GM12892 (cell line): ENCODE results near the gene ZNF793.

ENCODE experiments used
- DNase-seq: peaks from one replicate; pipeline ENCODE4 v3.0.0; 2011; ENCODE audit not compliant: insufficient read length
- FAIRE-seq: peaks from 2 replicates; lab custom pipeline; 2011; peaks lifted over from hg19 to GRCh38; lab: Jason Lieb, UNC
- POLR2A ChIP-seq: IDR thresholded peaks from 2 replicates; pipeline ENCODE4 v1.6.1; 2011; ENCODE audit warnings: low read depth, low read length, control low read depth
- POLR2AphosphoS5 ChIP-seq: IDR thresholded peaks from 2 replicates; pipeline ENCODE4 v1.6.1; 2011; ENCODE audit warnings: low read depth, low read length, control low read depth
- TAF1 ChIP-seq: IDR thresholded peaks from 2 replicates; pipeline ENCODE4 v1.6.1; 2011; ENCODE audit warnings: low read depth, mild to moderate bottlenecking, control low read depth, low read length, borderline replicate concordance

Gene ZNF793

DNA sequence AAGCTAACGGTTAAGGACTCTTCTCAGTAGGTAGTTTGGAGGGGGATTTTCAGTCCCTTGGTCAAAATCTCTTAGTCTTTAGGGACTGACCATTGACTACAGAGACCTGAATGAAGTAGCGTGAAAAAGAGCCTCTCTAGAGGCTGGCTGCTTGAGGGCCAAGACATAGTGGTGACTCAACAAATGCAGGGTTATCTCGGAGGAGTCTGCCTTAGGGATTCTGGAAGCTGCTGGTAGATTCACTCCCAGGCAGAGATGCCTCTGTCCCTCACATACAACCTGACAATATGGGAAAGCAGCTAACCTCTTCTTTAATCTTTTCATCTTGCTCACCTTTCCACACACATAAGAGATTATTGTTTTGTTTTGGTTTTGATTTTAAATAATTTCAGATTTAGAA is 5.1 kb downstream of the ZNF793 start:
- DNase-seq (no peak), FAIRE-seq (no peak)
- TF ChIP-seq TAF1 (no peak), POLR2A (no peak), POLR2AphosphoS5 (no peak)

DNA sequence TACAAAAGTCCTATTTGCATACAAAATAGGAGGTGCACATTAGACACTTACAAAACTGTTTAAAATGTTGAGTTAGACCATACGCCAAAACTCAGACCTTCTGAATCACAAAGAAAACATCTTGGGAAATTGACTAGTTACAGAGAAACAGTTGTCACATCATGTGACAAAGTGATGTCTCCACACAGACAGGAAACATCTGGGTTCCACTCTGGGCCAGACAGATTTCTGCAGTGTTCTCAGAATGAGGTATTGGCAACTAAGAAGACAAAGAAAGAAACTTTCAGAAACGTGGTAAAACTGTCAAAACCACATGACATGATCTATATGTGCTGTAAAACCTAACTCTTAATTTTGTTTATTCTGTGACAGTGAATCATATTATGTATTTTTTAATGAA is 6.7 kb downstream of the ZNF793 start:
- TF ChIP-seq POLR2A: no peak
- TF ChIP-seq POLR2AphosphoS5: no peak
- no peak for TF ChIP-seq TAF1
- FAIRE-seq (no peak), DNase-seq (no peak)

DNA sequence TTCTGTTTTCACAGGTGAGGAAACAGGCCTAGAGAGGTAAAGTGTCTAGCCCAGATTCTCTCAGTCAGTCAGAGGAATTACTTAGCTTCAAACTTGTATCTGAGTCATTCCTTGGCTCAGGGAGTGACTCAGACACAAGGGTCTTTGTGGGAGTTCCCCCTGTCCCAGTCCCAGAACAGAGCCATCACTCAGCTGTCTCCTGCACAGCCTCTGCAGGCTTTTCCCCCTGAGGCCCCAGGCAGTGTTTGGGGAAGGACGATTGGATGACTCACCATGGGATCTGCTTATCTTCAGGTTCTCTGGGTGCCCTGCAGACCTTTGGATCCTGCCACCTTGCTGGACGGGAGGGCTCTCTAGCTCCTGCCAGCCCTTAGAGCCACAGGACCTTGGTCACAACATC is 13.2 kb downstream of the ZNF793 start:
- no peak for FAIRE-seq
- no peak for DNase-seq
- no peak for TF ChIP-seq POLR2AphosphoS5
- no peak for TF ChIP-seq TAF1
- no peak for TF ChIP-seq POLR2A

DNA sequence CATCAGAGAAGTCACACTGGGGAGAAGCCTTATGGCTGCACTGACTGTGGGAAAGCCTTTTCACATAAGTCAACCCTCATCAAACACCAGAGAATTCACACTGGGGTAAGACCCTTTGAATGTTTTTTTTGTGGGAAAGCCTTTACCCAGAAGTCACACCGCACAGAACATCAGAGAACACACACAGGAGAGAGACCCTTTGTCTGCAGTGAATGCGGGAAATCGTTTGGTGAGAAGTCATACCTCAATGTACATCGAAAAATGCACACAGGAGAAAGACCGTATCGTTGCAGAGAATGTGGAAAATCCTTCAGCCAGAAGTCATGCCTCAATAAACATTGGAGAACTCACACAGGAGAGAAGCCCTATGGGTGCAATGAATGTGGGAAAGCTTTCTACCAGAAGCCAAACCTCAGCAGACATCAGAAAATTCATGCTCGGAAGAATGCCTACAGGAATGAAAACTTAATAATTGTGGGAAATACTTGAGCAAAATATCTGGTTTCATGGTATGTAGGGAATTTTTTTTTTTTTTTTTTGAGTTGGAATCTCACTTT is 30.7 kb downstream of the ZNF793 start:
- no peak for FAIRE-seq
- no peak for TF ChIP-seq POLR2A
- no peak for TF ChIP-seq TAF1
- no peak for TF ChIP-seq POLR2AphosphoS5
- DNase-seq: no peak

DNA sequence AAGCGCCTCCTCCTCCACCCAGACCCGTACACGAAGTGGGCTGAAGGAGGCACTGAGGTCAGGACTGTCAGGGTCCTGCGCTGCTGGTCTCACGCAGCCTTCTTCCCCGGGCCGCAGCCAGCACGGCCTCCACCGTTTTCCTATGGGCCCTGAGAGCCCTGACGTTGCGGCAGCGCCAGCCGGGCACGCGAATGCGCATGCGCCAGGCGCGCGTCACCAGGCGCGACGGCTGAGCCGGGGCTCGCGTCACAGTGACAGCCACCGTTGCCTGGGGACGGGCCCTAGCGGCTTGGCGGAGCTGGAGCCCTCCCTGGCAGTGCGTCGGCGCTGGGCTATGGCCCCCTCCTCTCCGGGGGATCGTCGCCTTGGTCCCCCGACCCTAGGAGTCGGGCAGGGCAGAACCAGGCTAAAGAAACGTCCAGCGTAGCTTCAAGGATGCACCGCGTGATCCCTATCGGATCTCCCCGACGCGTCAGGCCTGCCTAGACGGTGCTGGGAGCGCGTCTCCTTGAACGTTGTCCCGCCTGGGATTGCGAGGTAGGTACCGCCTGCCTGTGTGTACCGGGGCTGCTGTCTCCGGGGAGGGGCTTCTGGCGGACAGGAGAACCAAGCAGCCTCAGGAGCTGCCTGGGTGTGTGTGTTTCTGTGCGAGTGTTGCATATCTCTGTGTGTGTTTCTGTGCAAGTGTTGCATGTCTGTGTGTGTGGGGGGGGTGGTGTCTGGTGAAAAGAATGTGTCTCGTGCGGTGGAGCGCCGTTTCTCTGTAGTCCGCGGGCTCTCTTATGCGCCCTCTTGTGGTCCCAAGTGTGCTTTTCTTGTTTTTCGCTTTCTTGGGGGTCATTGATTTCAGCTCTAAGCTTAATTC is 44.6 kb downstream of the ZNF793 start:
- TF ChIP-seq POLR2AphosphoS5 (no peak), TAF1 (no peak), POLR2A (no peak)
- FAIRE-seq: no peak
- DNase-seq: peak; percentile 46

DNA sequence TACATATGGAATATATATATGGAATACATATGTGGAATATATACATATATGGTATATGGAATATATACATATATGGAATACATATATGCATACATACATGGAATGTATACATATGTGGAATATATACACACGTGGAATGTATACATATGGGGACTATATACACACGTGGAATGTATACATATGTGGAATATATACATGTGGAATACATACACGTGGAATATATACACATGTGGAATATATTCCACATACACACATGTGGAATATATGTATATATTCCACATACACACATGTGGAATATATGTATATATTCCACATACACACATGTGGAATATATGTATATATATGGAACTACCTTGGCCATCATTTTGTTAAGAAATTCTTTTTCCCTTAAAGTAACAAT is 56.8 kb downstream of the ZNF793 start:
- FAIRE-seq: no peak
- TF ChIP-seq POLR2A (no peak), POLR2AphosphoS5 (no peak), TAF1 (no peak)
- no peak for DNase-seq

DNA sequence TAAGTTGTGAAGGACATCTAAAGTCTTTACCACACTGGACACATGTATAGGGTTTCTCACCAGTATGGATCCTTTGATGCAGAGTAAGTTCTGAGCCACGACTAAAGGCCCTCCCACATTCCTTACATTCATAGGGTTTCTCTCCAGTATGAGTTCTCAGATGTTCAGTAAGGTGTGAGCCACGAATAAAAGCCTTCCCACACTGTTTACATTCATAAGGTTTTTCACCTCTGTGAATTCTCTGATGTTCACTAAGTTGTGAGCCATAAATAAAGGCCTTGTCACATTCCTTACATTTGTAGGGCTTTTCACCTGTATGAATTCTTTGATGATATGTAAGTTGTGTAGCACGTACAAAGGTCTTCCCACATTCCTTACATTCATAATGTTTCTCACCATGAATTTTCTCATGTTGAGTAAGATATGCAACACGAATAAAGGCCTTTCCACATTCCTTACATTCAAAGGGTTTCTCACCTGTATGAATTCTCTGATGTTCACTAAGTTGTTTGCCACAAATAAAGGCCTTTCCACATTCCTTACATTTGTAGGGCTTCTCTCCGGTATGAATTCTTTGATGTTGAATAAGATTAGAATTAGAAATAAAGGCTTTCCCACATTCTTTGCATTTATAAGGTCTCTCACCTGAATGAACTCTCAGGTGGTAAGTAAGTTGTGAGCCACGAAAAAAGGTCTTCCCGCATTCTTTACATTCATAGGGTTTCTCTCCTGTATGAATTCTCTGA is 58.1 kb downstream of the ZNF793 start:
- no peak for FAIRE-seq
- DNase-seq: no peak

DNA sequence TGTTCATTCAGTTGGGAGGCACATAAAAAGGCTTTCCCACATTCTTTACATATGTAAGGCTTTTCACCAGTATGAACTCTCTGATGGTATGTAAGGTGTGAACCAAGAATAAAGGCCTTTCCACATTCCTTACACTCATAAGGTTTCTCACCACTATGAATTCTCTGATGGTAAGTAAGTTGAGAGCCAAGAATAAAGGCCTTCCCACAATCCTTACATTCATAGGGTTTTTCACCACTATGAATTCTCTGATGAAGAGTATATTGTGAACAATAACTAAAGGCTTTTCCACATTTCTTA is 58.6 kb downstream of the ZNF793 start:
- DNase-seq (no peak), FAIRE-seq (no peak)
- no peak for TF ChIP-seq TAF1
- no peak for TF ChIP-seq POLR2A
- TF ChIP-seq POLR2AphosphoS5: no peak

More for the DNA sequence above, 58.1 kb downstream of the ZNF793 start:
- TF ChIP-seq POLR2AphosphoS5: no peak
- no peak for TF ChIP-seq POLR2A
- no peak for TF ChIP-seq TAF1

DNA sequence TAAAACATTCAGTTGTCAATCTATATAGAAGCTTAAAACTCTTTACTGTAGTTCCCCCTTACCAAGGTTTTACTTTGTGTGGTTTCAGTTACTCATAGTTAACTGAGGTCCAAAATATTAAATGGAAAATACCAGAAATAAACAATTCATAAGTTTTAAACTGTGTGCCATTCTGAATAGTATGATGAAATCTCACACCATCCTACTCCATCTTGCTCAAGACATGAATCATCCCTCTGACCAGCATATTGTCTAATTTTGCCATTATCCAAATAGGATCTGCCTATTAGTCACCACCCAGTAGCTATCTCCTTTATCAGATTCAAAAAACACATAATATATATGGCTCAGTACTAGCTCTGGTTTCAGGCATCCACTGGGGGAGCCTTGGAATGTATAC is 65.5 kb downstream of the ZNF793 start:
- TF ChIP-seq POLR2AphosphoS5: no peak
- no peak for TF ChIP-seq POLR2A
- no peak for TF ChIP-seq TAF1
- FAIRE-seq (no peak), DNase-seq (no peak)

DNA sequence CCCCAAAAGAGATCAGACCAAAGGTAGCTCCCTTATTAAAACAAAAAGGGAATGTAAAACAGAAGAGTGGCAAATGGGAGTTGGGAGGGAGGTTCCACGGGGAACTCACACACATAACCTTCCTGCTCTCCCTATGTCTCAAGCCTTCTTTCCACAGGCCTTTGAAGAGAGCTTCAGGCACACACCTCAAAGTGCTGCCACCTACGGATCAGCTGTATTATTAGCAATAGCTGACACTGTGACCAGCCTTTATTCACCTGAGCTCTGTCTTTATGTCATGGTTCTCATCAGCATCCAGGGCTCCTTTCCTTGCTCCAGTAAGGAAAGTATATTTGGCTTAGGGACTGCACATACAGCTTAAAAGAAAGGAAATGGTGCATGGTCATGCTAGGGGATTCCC is 76.6 kb downstream of the ZNF793 start:
- TF ChIP-seq TAF1 (no peak), POLR2A (no peak)
- FAIRE-seq (no peak), DNase-seq (no peak)
